ENCODE measurements around the gene FUOM. TPM values are rescaled to one million over a fixed set of nuclear protein-coding genes. Genes with fewer than 3 reads are reported as not detected.

Gene FUOM
- total and polyA plus RNA-seq, 2 of the 4 experiments (the other 2 are of a cell fraction), result 26.3 to 52.8 TPM

DNA sequence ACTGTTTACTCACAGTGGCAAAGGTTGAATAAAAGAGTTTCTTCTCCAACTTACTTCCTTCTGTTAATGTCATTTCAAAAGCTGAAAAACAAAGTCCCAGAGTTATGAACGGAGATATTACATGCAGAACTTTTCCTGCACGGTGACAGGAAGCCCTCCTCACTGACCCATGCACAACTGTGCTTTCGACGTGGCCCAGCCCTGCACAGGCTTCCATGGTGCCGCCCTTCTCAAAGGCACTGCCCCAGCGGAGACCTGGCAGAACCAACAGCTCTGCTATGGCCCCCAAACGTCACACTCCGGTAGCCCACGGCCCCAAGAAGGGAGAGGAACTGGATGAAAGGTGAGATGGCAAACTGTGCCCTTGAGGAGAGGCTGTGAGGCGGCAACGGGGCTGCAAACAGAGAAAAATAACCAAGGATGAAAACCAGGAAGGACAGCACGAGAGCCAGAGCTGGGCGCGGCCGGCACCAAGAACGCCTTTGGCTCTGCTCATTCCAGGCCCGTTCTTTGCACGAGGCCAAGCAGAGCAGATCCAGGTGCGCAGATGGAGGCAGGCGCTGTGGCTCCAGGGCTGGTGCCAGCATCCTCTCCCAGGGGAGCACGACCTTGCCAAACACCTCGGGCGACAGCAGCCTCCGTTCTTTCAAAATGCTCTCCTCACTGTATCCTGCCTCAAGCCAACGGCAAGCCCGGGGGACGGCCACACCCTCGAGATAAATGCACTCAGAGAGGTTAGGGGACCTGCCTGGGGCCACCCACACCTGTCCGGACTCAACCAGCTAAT, 7.0 kb upstream of the FUOM start:
- H3K56ac ChIP-seq (ENCODE audit: extremely low read depth, insufficient read depth, low read length), result no peak overlapping the region
- H3K4me1 ChIP-seq (ENCODE audit: control insufficient read depth, insufficient read depth, low read length), result no peaks in the 10 kb centered on the region
- no peaks in the 10 kb centered on the region for H3K9me3 ChIP-seq (ENCODE audit: control insufficient read depth, insufficient read depth, low read length)
- H4K8ac ChIP-seq (ENCODE audit: low read depth in 2 of 2, low read length in 2 of 2), result no peak overlapping the region
- no peaks in the 10 kb centered on the region for H4K20me1 ChIP-seq (ENCODE audit: insufficient read depth, low read length)
- H2AFZ ChIP-seq (replicated peaks; ENCODE audit: low read length, poor library complexity), result no peak overlapping the region
- BruUV-seq (replicated peaks), result no TSS peak
- H2BK20ac ChIP-seq (ENCODE audit: low read depth, low read length), result no peak overlapping the region
- H3K9me1 ChIP-seq (ENCODE audit: insufficient read depth, low read length), result no peaks in the 10 kb centered on the region; the same call in 1 of the 2 replicates
- WGBS, 2 experiments (ENCODE audit: extremely low coverage in 2 of 2, insufficient read length in 1 of 2), result 100% methylated on average over 5 of the region's 29 CpGs; no CpG with 5 or more reads in 1 of the 2 experiments
- no peaks in the 10 kb centered on the region for H3K27me3 ChIP-seq (ENCODE audit: control insufficient read depth, insufficient read depth, low read length)
- H2BK120ac ChIP-seq (ENCODE audit: low read depth, low read length), result no peak overlapping the region
- DNase-seq (no peak), ATAC-seq (ENCODE audit: low read depth) (no peak)
- no peaks in the 10 kb centered on the region for H3K79me1 ChIP-seq (ENCODE audit: low read depth in 1 of 2, low read length in 2 of 2)
- ChIA-PET CTCF (no interaction called here), POLR2A (ENCODE audit: unreplicated experiment) (no interaction called here)
- no peak overlapping the region for H3K14ac ChIP-seq (replicated peaks; ENCODE audit: low read depth, low read length)
- H2AK5ac ChIP-seq (ENCODE audit: low read depth, low read length), result no peak overlapping the region
- no peak overlapping the region for H3K4ac ChIP-seq (ENCODE audit: low read depth, low read length)
- TF ChIP-seq BHLHE40 (IDR thresholded peaks at IDR 0.05; ENCODE audit: low read depth, low read length) (no peak), FOS (IDR thresholded peaks at IDR 0.05; ENCODE audit: low read depth, low read length) (no peak), RCOR1 (IDR thresholded peaks at IDR 0.05; ENCODE audit: insufficient replicate concordance, low read length) (no peak), CHD1 (IDR thresholded peaks at IDR 0.05; ENCODE audit: low read depth, low read length) (no peak), RAD21 (IDR thresholded peaks at IDR 0.05; ENCODE audit: low read length) (no peak), SMC3 (IDR thresholded peaks at IDR 0.05; ENCODE audit: low read depth, low read length) (no peak), CTCF (conservative IDR thresholded peaks at IDR 0.05; ENCODE audit: low read depth, low read length) (no peak), CEBPB (IDR thresholded peaks at IDR 0.05; ENCODE audit: low read depth, low read length) (no peak), NFE2L2 (IDR thresholded peaks at IDR 0.05; ENCODE audit: low read depth, low read length) (no peak), MAFK (IDR thresholded peaks at IDR 0.05; ENCODE audit: low read depth, low read length) (no peak), RFX5 (IDR thresholded peaks at IDR 0.05; ENCODE audit: low read depth, low read length) (no peak), POLR2A (IDR thresholded peaks at IDR 0.05; ENCODE audit: low read depth, low read length) (no peak), MXI1 (IDR thresholded peaks at IDR 0.05; ENCODE audit: borderline replicate concordance, low read depth, low read length) (no peak), MAZ (IDR thresholded peaks at IDR 0.05; ENCODE audit: borderline replicate concordance, low read depth, low read length) (no peak)
- TF ChIP-seq, protein P1, sequence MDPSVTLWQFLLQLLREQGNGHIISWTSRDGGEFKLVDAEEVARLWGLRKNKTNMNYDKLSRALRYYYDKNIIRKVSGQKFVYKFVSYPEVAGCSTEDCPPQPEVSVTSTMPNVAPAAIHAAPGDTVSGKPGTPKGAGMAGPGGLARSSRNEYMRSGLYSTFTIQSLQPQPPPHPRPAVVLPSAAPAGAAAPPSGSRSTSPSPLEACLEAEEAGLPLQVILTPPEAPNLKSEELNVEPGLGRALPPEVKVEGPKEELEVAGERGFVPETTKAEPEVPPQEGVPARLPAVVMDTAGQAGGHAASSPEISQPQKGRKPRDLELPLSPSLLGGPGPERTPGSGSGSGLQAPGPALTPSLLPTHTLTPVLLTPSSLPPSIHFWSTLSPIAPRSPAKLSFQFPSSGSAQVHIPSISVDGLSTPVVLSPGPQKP (IDR thresholded peaks at IDR 0.05; ENCODE audit: borderline replicate concordance, low read depth, low read length), result no peak
- TF ChIP-seq, protein P2, sequence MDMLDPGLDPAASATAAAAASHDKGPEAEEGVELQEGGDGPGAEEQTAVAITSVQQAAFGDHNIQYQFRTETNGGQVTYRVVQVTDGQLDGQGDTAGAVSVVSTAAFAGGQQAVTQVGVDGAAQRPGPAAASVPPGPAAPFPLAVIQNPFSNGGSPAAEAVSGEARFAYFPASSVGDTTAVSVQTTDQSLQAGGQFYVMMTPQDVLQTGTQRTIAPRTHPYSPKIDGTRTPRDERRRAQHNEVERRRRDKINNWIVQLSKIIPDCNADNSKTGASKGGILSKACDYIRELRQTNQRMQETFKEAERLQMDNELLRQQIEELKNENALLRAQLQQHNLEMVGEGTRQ (IDR thresholded peaks at IDR 0.05; ENCODE audit: low read depth, low read length), result no peak
- H3K9ac ChIP-seq (ENCODE audit: low read depth, low read length), result no peak overlapping the region
- no peak overlapping the region for H3K23ac ChIP-seq (ENCODE audit: low read depth, low read length)
- H3K4me2 ChIP-seq (ENCODE audit: low read depth, low read length), result no peak overlapping the region
- H3K18ac ChIP-seq (ENCODE audit: low read depth, low read length), result no peak overlapping the region
- no peak overlapping the region for H3K4me3 ChIP-seq (ENCODE audit: insufficient read depth, low read depth, low read length)
- intact Hi-C loops (cut with micrococcal nuclease), result no loop called here
- no peak overlapping the region for H4K5ac ChIP-seq (ENCODE audit: low read depth, low read length)
- no peak overlapping the region for H2BK5ac ChIP-seq (ENCODE audit: low read depth, low read length, poor library complexity, severe bottlenecking)
- no peak overlapping the region for H2AK9ac ChIP-seq (replicated peaks; ENCODE audit: low read depth, low read length, poor library complexity)
- H3K27ac ChIP-seq (ENCODE audit: insufficient read depth, low read length), result no peak overlapping the region
- in situ Hi-C loops (cut with MboI; ENCODE audit: low sequenced_read_pairs), result no loop called here
- no peak overlapping the region for H4K91ac ChIP-seq (ENCODE audit: insufficient read depth, low read depth, low read length)
- dilution Hi-C loops (cut with HindIII; ENCODE audit: low sequenced_read_pairs, unreplicated experiment), result no loop called here
- H3K36me3 ChIP-seq (ENCODE audit: control insufficient read depth, insufficient read depth, low read length), result peaks cover 52% of the 10 kb centered on the region
- H2BK15ac ChIP-seq (ENCODE audit: low read depth, low read length), result no peak overlapping the region
